Vagina (tissue), 2 donors: Measurements from ENCODE around the gene LDLRAD4.

ENCODE experiments used
- CTCF ChIP-seq, 3 experiments: fragments of 450-650 bp in 2 of 3; fragments of 200-600 bp in 1 of 3; sonication (generic) in 1 of 3; IDR thresholded peaks; one replicate each; pipeline ENCODE4 v1.5.1; 2017 to 2019; ENCODE audit warnings: antibody characterized with exemption in 3 of 3, mild to moderate bottlenecking in 2 of 3, moderate library complexity in 2 of 3
- POLR2A ChIP-seq, 2 donors: fragments of 450-650 bp; IDR thresholded peaks; one replicate each; pipeline ENCODE4 v1.6.1; 2017; ENCODE audit warnings: antibody characterized with exemption in 2 of 2, mild to moderate bottlenecking in 2 of 2, moderate library complexity in 2 of 2
- POLR2AphosphoS5 ChIP-seq, 2 donors: sonication (generic); formaldehyde crosslinking; IDR thresholded peaks; one replicate each; pipeline ENCODE4 v1.9.0; 2017; ENCODE audit warnings: antibody characterized with exemption in 2 of 2, mild to moderate bottlenecking in 2 of 2, low read depth in 1 of 2; ENCODE audit not compliant: insufficient read depth in 1 of 2

- TF ChIP-seq POLR2A (IDR thresholded peaks at IDR 0.05) (no peak), CTCF (IDR thresholded peaks at IDR 0.05) (no peak), POLR2AphosphoS5 (IDR thresholded peaks at IDR 0.05; ENCODE audit: insufficient read depth in 1 of 2, low read depth in 1 of 2) (no peak)
Observed at GRCh38 chr18:13524811-13525210, 306.3 kb downstream of the LDLRAD4 start.
